Progenitor cell of endocrine pancreas (in vitro differentiated cells): ENCODE results near the gene DDR2. TPM values are rescaled to one million over a fixed set of nuclear protein-coding genes. Genes with fewer than 3 reads are reported as not detected.

Source experiments
- DNase-seq: peaks from one replicate; pipeline ENCODE4 v3.0.0; 2021; ENCODE audit warnings: low spot score; ENCODE audit not compliant: unreplicated experiment
- H3K27ac Mint-ChIP-seq: 2 replicates; pipeline ENCODE4 v1.8.0; 2021; ENCODE audit warnings: mild to moderate bottlenecking, moderate library complexity, mixed read lengths
- H3K27me3 Mint-ChIP-seq: 2 replicates; pipeline ENCODE4 v1.8.0; 2021; ENCODE audit warnings: mixed read lengths
- H3K36me3 Mint-ChIP-seq: 2 replicates; pipeline ENCODE4 v1.8.0; 2022; ENCODE audit warnings: mixed read lengths; ENCODE audit not compliant: insufficient read depth
- H3K4me1 Mint-ChIP-seq: 2 replicates; pipeline ENCODE4 v1.8.0; 2021; ENCODE audit warnings: low read depth, mixed read lengths
- H3K4me3 Mint-ChIP-seq: 2 replicates; pipeline ENCODE4 v1.8.0; 2021; ENCODE audit warnings: low read depth, mild to moderate bottlenecking, moderate library complexity, mixed read lengths
- H3K9me3 Mint-ChIP-seq: 2 replicates; pipeline ENCODE4 v1.8.0; 2021; ENCODE audit warnings: low read depth, mixed read lengths
- CTCF ChIP-seq: fragments of 200-600 bp; sonication (generic); IDR thresholded peaks from one replicate; pipeline ENCODE4 v1.5.0; 2021; ENCODE audit warnings: antibody characterized with exemption, mild to moderate bottlenecking; ENCODE audit not compliant: unreplicated experiment
- total RNA-seq: library from RNA; stranded (reverse); gene quantifications from 2 replicates; pipeline ENCODE4 v1.2.1, GENCODE V29; 2021

The DDR2 gene
- total RNA-seq, 1 donor from 2014 or later = 1.7 TPM

GRCh38 chr1:162697140-162697895 is 65.1 kb downstream of the DDR2 start:
- H3K27ac Mint-ChIP-seq = peak overlapping the region; percentile 97
- no peak for DNase-seq
- H3K4me1 Mint-ChIP-seq = peaks cover 33% of the 10 kb centered on the region
- H3K9me3 Mint-ChIP-seq = no peaks in the 10 kb centered on the region
- TF ChIP-seq CTCF = no peak
- H3K4me3 Mint-ChIP-seq = no peak overlapping the region
- H3K36me3 Mint-ChIP-seq = no peaks in the 10 kb centered on the region
- no peaks in the 10 kb centered on the region for H3K27me3 Mint-ChIP-seq

- no peak overlapping the region for H3K27ac Mint-ChIP-seq
- H3K36me3 Mint-ChIP-seq = no peaks in the 10 kb centered on the region
- no peaks in the 10 kb centered on the region for H3K27me3 Mint-ChIP-seq
- DNase-seq = no peak
- TF ChIP-seq CTCF = no peak
- H3K4me1 Mint-ChIP-seq = peaks cover 29% of the 10 kb centered on the region
- H3K9me3 Mint-ChIP-seq = no peaks in the 10 kb centered on the region
- no peak overlapping the region for H3K4me3 Mint-ChIP-seq
Observed at GRCh38 chr1:162699366-162699765, 67.1 kb downstream of the DDR2 start.

GRCh38 chr1:162700131-162700530 is 67.9 kb downstream of the DDR2 start:
- peaks cover 28% of the 10 kb centered on the region for H3K4me1 Mint-ChIP-seq
- no peaks in the 10 kb centered on the region for H3K9me3 Mint-ChIP-seq
- no peak for DNase-seq
- no peak overlapping the region for H3K4me3 Mint-ChIP-seq
- no peaks in the 10 kb centered on the region for H3K27me3 Mint-ChIP-seq
- H3K27ac Mint-ChIP-seq = no peak overlapping the region
- no peaks in the 10 kb centered on the region for H3K36me3 Mint-ChIP-seq
- no peak for TF ChIP-seq CTCF

- Mint-ChIP-seq H3K27me3 (no peaks in the 10 kb centered on the region), H3K4me1 (peaks cover 21% of the 10 kb centered on the region), H3K27ac (no peak overlapping the region), H3K9me3 (no peaks in the 10 kb centered on the region), H3K4me3 (no peak overlapping the region), H3K36me3 (no peaks in the 10 kb centered on the region)
- no peak for DNase-seq
- no peak for TF ChIP-seq CTCF
Observed at GRCh38 chr1:162701286-162701685, 69.0 kb downstream of the DDR2 start.

GRCh38 chr1:162702628-162703027 is 70.4 kb downstream of the DDR2 start:
- no peak for DNase-seq
- H3K36me3 Mint-ChIP-seq = no peaks in the 10 kb centered on the region
- TF ChIP-seq CTCF = no peak
- H3K4me3 Mint-ChIP-seq = no peak overlapping the region
- H3K27ac Mint-ChIP-seq = no peak overlapping the region
- no peaks in the 10 kb centered on the region for H3K9me3 Mint-ChIP-seq
- H3K4me1 Mint-ChIP-seq = peaks cover 8% of the 10 kb centered on the region
- no peaks in the 10 kb centered on the region for H3K27me3 Mint-ChIP-seq
